Measurements from ENCODE around the gene STN1.

The STN1 gene

GRCh38 chr10:103841519-103841918 is 76.5 kb downstream of the STN1 start:
- FAIRE-seq, result no peak

- FAIRE-seq, result no peak
These were observed 77.3 kb downstream of the STN1 start for GRCh38 chr10:103840740-103841070.

GRCh38 chr10:103839872-103840739 is 77.9 kb downstream of the STN1 start:
- no peak for FAIRE-seq

GRCh38 chr10:103839519-103839871 is 78.5 kb downstream of the STN1 start:
- FAIRE-seq, result no peak

GRCh38 chr10:103838862-103839518 is 79.0 kb downstream of the STN1 start:
- no peak for FAIRE-seq

- FAIRE-seq, result no peak
These were observed 80.0 kb downstream of the STN1 start for GRCh38 chr10:103838070-103838395.

- no peak for FAIRE-seq
These were observed 80.5 kb downstream of the STN1 start for GRCh38 chr10:103837370-103838069.

GRCh38 chr10:103836861-103837260 is 81.1 kb downstream of the STN1 start:
- FAIRE-seq, result no peak

GRCh38 chr10:103836273-103836672 is 81.7 kb downstream of the STN1 start:
- FAIRE-seq, result no peak

- FAIRE-seq, result no peak
These were observed 82.6 kb downstream of the STN1 start for GRCh38 chr10:103835096-103836050.

- FAIRE-seq, result no peak
These were observed 83.4 kb downstream of the STN1 start for GRCh38 chr10:103834436-103835095.

GRCh38 chr10:103833731-103834365 is 84.1 kb downstream of the STN1 start:
- FAIRE-seq, result no peak

GRCh38 chr10:103832806-103833205 is 85.2 kb downstream of the STN1 start:
- FAIRE-seq, result no peak
